ENCODE data around the gene GP1BB.

DNA sequence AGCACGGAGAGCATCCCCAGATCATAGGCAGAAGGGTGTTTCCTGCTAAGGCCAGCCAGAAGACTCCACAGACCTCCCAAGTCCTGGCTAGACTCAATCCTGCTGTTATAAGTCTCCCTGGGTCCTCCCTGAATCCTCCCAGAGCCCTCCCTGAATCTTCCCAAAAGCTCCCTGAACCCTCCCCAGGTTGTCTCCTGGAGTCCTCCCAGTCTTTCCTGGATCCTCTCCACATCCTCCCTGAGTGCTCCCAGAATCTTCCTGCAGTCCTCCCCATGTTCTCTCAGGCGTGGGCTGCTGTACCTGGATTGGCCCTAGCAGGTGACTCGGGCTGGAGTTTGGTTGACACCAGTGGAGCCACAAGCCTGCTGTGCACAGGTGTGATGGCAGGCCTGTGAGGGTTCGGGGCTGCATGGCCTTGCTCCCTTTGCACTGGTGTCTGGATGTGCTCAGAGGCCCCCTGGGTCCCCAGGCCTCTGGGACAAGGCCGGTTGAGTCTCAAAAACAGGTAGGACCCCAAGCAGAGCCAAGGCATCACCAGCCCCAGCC lies 11.6 kb downstream of the GP1BB start:
- TF ChIP-seq, protein P1, sequence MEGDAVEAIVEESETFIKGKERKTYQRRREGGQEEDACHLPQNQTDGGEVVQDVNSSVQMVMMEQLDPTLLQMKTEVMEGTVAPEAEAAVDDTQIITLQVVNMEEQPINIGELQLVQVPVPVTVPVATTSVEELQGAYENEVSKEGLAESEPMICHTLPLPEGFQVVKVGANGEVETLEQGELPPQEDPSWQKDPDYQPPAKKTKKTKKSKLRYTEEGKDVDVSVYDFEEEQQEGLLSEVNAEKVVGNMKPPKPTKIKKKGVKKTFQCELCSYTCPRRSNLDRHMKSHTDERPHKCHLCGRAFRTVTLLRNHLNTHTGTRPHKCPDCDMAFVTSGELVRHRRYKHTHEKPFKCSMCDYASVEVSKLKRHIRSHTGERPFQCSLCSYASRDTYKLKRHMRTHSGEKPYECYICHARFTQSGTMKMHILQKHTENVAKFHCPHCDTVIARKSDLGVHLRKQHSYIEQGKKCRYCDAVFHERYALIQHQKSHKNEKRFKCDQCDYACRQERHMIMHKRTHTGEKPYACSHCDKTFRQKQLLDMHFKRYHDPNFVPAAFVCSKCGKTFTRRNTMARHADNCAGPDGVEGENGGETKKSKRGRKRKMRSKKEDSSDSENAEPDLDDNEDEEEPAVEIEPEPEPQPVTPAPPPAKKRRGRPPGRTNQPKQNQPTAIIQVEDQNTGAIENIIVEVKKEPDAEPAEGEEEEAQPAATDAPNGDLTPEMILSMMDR (conservative IDR thresholded peaks at IDR 0.05; ENCODE audit: low read length) = no peak
- no peak for TF ChIP-seq EZH2phosphoT487 (IDR thresholded peaks at IDR 0.05; ENCODE audit: borderline replicate concordance)
